Mucosa of descending colon (tissue), 3 donors: ENCODE results near the gene GSPT1. TPM values are rescaled to one million over a fixed set of nuclear protein-coding genes. Genes with fewer than 3 reads are reported as not detected.
A peak's percentile ranks its signal among the peaks of the same experiment; 100 is the strongest.
"Not testable (repeated sequence)": the region's sequence is repeated elsewhere in the genome, so short reads cannot be mapped to it uniquely, and the experiment has no call there.

Experiments
- ATAC-seq: fragments of 200-7000 bp; cut with Tn5 transposase; one replicate; pipeline ENCODE4 v1.9.1; 2020; ENCODE audit warnings: mild to moderate bottlenecking, moderate library complexity
- DNase-seq, 3 donors: peaks; one replicate each; pipeline ENCODE4 v3.0.0-alpha.2; 2020
- H3K36me3 ChIP-seq: fragments of 200-600 bp; one replicate; pipeline ENCODE4 v1.8.0; 2021; ENCODE audit warnings: low read depth, mild to moderate bottlenecking
- H3K4me1 ChIP-seq: fragments of 200-600 bp; one replicate; pipeline ENCODE4 v1.8.0; 2021; ENCODE audit warnings: low read depth, mild to moderate bottlenecking
- H3K4me3 ChIP-seq: fragments of 200-600 bp; one replicate; pipeline ENCODE4 v1.8.0; 2021; ENCODE audit warnings: mild to moderate bottlenecking
- H3K9me3 ChIP-seq: fragments of 200-600 bp; one replicate; pipeline ENCODE4 v1.8.0; 2021; ENCODE audit warnings: mild to moderate bottlenecking
- intact Hi-C, 2 donors: fragments of 100-400 bp; cut with DNase I in 1 of 2; cut with micrococcal nuclease in 1 of 2; formaldehyde crosslinking; loops; one replicate each; pipeline versions ENCODE4 v1.11.0 to v1.11.1; 2022; cut with DNase I, micrococcal nuclease
- long read RNA-seq, 2 donors: library from polyadenylated mRNA; unstranded; transcript quantifications; one replicate each; pipeline ENCODE4 v2.0.0, GENCODE V29; 2019 to 2021
- total RNA-seq, 3 donors: library from RNA; stranded (reverse); fragmentation: NEBNext Ultra II Directional in 2 of 3; extraction: Animal tissue kit (Norgen Biotek cat#: 25700) in 2 of 3; gene quantifications; one replicate each; pipeline versions ENCODE4 v1.2.1 to v1.2.4, GENCODE V29; 2021 to 2023
- TF ChIP-seq, protein P1 (sequence below): fragments of 200-600 bp; IDR thresholded peaks from one replicate; pipeline ENCODE4 v1.8.0; 2022; ENCODE audit warnings: antibody characterized with exemption, mild to moderate bottlenecking
- donor health status: DM: no; HTN: no; CAD: no; lungs with moderate emphysema.
- donor health status: DM: no; HTN: no; CAD: no.
- donor health status: DM: no; HTN: yes; CAD: no.

The GSPT1 gene
- total RNA-seq, result 100 to 1,000 TPM in 2 of 3 donors, 10 to 100 TPM in 1; 99.0 to 119 (median 113) TPM
- long read RNA-seq, donor 1, full-length matches to known transcripts, result 82 of 105 reads
- long read RNA-seq, donor 1, partial matches to known transcripts, result 11 of 105 reads
- long read RNA-seq, donor 1, other reads (novel, unspliced or antisense), result 12 of 105 reads
- long read RNA-seq, donor 2, partial matches to known transcripts, result 7 of 11 reads
- long read RNA-seq, donor 2, other reads (novel, unspliced or antisense), result 3 of 11 reads

DNA sequence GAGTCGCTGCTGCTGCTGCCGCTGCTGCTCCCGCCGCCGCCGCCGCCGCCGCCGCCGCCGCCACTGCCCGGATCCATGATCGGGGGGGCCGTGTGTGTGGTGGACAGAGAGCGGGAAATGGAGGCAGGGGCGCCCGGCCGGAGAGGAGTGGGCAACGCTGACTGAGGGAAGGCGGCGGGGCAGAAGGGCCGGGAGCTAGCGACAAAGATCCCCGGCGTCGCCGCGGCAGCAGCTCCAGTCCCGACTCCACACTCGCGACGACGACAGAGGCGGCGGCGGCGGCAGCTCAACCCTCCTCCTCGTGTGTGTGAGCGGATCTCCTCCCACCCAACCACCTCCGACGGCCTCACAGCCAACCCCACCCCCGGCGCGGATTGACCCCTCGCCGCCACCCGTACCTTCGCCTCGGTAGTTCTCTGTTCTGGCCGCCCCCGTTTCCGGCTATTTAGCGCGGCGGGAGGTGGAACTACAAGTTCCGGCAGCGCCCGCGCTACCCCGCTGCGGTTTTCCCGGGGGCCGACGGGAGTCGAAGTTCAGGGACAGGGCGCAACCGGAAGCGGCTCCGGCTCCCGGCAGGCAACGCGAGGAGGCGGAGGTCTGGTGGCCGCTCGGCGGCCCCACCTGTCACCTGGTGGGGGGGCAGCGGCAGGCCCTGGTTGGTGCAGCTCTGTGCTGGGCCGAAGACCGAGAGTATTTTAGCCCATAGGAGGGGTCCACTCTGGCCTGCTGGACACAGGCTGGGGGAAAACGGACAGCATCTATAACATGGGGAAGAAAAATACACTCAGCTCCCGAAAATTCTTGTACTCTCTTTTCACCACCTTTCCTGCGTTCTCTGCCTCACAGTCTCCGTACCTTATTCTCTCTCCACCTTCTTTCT, at the start of gene GSPT1:
Gene GSPT1 (minus strand): TSS at position 313 of the 880 bp plus-strand sequence. CDS start 236 bp downstream, at position 77.
- DNase-seq, result peak; percentile 99 to 100 (median 100)
- intact Hi-C loops, result no loop called here
- peak; percentile 92 for ATAC-seq
- Histone ChIP-seq H3K4me1 (peaks cover 26% of the 10 kb centered on the region), H3K36me3 (peaks cover 10% of the 10 kb centered on the region), H3K4me3 (peak within 1 kb of the TSS; percentile 96), H3K9me3 (no peaks in the 10 kb centered on the region)
- TF ChIP-seq, protein P1, sequence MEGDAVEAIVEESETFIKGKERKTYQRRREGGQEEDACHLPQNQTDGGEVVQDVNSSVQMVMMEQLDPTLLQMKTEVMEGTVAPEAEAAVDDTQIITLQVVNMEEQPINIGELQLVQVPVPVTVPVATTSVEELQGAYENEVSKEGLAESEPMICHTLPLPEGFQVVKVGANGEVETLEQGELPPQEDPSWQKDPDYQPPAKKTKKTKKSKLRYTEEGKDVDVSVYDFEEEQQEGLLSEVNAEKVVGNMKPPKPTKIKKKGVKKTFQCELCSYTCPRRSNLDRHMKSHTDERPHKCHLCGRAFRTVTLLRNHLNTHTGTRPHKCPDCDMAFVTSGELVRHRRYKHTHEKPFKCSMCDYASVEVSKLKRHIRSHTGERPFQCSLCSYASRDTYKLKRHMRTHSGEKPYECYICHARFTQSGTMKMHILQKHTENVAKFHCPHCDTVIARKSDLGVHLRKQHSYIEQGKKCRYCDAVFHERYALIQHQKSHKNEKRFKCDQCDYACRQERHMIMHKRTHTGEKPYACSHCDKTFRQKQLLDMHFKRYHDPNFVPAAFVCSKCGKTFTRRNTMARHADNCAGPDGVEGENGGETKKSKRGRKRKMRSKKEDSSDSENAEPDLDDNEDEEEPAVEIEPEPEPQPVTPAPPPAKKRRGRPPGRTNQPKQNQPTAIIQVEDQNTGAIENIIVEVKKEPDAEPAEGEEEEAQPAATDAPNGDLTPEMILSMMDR, result peak; percentile 36

DNA sequence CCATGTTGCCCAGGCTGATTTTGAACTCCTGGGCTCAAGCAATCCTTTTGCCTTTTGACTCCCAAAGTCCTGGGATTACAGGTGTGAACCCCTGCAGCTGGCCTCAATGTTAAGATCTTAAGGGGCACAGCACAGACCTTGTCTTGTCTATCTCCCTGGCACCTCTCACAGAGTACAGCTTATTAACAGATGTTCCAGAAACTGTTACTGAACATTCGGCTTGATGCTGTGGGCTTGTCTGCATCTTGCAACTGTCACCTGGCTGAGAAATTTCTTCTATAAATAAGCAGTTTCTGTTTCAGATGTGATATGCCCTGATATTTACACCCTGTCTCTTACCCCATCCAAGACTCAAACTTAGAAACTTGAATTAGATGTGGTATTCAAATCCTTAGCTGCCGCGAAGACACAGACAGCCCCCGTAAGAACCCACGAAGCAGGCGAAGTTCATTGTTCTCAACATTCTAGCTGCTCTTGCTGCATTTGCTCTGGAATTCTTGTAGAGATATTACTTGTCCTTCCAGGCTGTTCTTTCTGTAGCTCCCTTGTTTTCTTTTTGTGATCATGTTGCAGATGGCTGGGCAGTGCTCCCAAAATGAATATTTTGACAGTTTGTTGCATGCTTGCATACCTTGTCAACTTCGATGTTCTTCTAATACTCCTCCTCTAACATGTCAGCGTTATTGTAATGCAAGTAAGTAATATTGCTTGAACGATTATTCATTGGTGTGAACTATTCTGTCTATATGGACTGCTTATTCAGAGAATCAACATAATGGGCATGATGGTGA, 49.2 kb upstream of the GSPT1 start, which contains the start of gene TNFRSF17:
Gene TNFRSF17 (plus strand): TSS at position 450 of the 791 bp plus-strand sequence. CDS start 115 bp downstream, at position 565.
- Histone ChIP-seq H3K4me3 (no peak within 1 kb of the TSS), H3K4me1 (no peaks in the 10 kb centered on the region), H3K9me3 (no peaks in the 10 kb centered on the region), H3K36me3 (no peaks in the 10 kb centered on the region)
- peak; percentile 62 for ATAC-seq
- TF ChIP-seq, protein P1, result no peak
- intact Hi-C loops, result no loop called here
- DNase-seq, result no peak

DNA sequence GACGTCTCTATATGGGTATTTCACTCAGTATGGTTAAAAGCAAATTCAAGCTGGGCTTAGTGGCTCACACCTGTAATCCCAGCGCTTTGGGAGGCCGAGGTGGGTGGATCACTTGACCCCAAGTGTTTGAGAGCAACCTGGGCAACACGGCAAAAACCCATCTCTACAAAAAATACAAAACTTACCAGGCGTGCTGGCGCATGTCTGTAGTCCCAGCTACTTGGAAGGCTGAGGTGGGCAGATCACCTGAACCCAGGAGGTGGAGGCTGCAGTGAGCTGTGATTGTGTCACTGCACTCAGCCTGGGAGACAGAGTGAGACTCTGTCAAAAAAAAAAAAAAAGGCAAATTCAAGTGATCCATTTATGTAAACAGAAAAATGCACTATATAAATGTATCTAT, 48.0 kb upstream of the GSPT1 start:
- H3K36me3 ChIP-seq, result no peaks in the 10 kb centered on the region
- no peaks in the 10 kb centered on the region for H3K4me1 ChIP-seq
- intact Hi-C loops, result no loop called here
- no peak overlapping the region for H3K4me3 ChIP-seq
- TF ChIP-seq, protein P1, result no peak
- no peaks in the 10 kb centered on the region for H3K9me3 ChIP-seq
- DNase-seq (no peak), ATAC-seq (no peak)

DNA sequence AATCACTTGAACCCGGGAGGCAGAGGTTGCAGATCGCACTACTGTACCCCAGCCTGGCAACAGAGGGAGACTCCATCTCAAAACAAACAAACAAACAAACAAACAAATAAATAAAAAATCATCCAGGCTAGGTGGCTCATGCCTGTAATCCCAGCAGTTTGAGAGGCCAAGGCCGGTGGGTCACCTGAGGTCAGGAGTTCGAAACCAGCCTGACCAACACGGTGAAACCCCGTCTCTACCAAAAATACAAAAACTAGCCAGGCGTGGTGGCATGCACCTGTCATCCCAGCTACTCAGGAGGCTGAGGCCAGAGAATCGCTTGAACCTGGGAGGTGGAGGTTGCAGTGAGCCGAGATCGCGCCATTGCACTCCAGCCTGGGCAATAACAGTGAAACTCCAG, 47.2 kb upstream of the GSPT1 start:
- H3K4me1 ChIP-seq, H3K36me3 ChIP-seq, H3K9me3 ChIP-seq, intact Hi-C loops, DNase-seq, ATAC-seq, H3K4me3 ChIP-seq: not testable (repeated sequence)

DNA sequence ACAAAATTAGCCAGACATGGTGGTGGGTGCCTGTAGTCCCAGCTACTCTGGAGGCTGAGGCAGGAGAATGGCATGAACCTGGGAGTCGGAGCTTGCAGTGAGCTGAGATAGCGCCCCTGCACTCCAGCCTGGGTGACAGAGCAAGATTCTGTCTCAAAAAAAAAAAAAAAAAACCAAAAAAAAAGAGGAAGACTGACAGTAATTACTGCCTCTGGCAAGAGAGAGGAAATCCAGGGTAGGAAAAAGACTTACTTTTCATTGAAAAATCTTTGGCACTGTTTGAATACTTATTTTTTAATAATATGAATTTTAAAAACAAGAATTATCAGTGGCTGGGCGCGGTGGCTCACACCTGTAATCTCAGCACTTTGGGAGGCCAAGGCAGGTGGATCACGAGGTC, 46.7 kb upstream of the GSPT1 start:
- H3K36me3 ChIP-seq, H3K4me1 ChIP-seq, H3K4me3 ChIP-seq, H3K9me3 ChIP-seq, DNase-seq, ATAC-seq, intact Hi-C loops: not testable (repeated sequence)

DNA sequence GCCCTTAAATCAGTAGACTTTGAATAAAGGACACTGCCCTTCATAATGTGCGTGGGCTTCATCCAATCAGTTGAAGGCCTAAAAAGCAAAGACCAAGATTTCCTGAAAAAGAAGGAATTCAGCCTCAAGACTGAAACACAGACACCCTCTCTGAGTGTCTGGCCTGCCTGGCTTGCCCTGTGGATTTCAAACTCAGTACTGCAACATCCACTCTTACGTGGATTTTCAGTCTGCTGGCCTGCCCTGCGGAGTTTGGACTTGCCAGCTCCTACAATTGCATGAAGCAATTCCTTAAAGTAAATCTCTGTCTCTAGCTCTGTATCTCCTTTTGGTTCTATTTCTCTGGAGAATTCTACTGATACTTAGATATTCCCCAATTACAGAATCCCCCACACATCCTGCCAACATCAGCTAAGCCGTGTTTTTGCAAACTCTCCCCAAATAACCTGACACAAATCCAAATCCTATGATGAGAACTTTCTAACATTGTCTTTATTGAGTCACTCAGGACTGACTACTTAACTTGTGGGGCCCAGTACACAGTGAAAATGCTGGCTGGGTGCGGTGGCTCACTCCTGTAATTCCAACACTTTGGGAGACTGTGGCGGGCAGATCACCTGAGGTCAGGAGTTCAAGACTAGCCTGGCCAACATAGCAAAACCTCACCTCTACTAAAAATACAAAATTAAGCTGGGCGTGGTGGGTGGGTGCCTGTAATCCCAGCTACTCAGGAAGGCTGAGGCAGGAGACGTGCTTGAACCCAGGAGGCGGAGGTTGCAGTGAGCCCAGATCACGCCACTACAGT, 42.0 kb upstream of the GSPT1 start:
- H3K36me3 ChIP-seq, result no peaks in the 10 kb centered on the region
- ATAC-seq, result no peak
- DNase-seq, result no peak
- no peak overlapping the region for H3K4me3 ChIP-seq
- H3K4me1 ChIP-seq, result no peaks in the 10 kb centered on the region
- no peaks in the 10 kb centered on the region for H3K9me3 ChIP-seq
- TF ChIP-seq, protein P1, result no peak
- intact Hi-C loops, result no loop called here
